Measurements from ENCODE around the gene ZC3H7A.

The ZC3H7A gene

DNA sequence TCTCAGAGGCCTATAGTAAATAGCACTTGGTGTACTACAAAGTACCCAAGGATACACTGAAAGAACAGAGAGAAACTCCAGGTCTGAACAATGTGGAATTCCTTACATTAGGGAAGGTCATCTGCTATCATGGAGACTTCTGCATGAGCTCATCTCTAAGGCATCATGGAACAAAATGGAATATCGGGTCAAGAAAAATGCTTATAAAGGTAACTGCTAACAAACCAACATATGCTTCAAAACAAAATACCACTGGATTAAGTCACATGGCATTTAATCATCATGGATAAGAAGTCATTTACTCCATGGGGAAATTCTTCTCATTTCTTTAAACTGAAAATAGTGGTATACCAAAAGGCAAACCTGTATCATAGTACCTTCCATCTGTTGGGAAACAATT lies 88.6 kb downstream of the ZC3H7A start:
- DNase-seq (ENCODE audit: low read depth), result peak; percentile 42
- TF ChIP-seq, protein P1, sequence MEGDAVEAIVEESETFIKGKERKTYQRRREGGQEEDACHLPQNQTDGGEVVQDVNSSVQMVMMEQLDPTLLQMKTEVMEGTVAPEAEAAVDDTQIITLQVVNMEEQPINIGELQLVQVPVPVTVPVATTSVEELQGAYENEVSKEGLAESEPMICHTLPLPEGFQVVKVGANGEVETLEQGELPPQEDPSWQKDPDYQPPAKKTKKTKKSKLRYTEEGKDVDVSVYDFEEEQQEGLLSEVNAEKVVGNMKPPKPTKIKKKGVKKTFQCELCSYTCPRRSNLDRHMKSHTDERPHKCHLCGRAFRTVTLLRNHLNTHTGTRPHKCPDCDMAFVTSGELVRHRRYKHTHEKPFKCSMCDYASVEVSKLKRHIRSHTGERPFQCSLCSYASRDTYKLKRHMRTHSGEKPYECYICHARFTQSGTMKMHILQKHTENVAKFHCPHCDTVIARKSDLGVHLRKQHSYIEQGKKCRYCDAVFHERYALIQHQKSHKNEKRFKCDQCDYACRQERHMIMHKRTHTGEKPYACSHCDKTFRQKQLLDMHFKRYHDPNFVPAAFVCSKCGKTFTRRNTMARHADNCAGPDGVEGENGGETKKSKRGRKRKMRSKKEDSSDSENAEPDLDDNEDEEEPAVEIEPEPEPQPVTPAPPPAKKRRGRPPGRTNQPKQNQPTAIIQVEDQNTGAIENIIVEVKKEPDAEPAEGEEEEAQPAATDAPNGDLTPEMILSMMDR (conservative IDR thresholded peaks at IDR 0.05; ENCODE audit: control insufficient read depth, insufficient read depth, low read depth, low read length), result no peak
- no peak overlapping the region for H3K4me3 ChIP-seq (ENCODE audit: control insufficient read depth, low read depth, low read length)

DNA sequence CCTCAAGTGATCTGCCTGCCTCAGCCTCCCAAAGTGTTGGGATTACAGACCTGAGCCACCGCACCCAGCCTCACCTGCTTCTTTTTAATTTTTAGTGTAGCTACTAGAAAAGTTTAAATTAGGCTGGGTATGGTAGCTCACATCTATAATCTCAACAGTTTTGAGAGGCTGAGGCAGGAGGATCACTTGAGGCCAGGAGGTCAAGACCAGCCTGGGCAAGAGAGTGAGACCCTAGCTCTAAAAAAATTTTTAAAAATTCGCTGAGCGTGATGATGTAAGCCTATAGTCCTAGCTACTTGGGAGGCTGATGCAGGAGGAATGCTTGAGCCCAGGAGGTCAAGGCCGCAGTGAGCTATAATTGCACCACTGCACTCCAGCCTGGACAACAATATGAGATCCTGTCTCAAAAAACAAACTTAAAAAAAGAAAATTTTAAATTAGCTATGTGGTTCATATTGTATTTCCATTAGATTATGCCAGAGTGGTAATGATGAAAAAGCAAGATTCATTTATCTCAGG lies 89.3 kb downstream of the ZC3H7A start:
- TF ChIP-seq, protein P1 (conservative IDR thresholded peaks at IDR 0.05; ENCODE audit: control insufficient read depth, insufficient read depth, low read depth, low read length), result no peak
- no peak overlapping the region for H3K4me3 ChIP-seq (ENCODE audit: control insufficient read depth, low read depth, low read length)
- DNase-seq (ENCODE audit: low read depth), result no peak

DNA sequence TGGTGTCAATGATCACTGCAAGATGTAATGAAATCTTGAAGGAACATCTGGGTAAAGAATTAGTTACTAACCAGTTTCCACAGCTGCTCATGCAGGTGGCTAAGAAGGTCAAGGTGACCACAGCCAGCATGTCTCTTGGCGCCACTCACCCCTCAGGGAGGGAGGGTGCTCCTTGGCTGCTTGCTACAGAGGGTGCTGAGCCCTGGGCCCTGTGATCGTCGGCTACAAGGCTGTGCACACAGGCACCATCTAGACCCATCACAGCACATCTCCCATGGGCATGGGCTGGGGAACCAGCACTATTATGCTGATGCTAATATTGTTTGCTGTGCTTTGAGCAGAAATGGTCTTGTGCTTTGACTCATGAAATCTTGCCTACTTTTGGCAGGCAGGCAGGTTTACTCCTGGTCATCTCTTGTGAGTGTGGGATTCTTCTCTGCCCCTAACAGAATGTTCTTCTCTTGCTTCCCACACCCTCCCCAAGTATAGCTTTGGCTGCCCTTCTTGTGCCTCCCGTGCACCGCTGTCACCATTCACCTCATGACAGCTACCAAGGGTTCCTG lies 90.8 kb downstream of the ZC3H7A start:
- peak; percentile 56 for DNase-seq (ENCODE audit: low read depth)
- TF ChIP-seq, protein P1 (conservative IDR thresholded peaks at IDR 0.05; ENCODE audit: control insufficient read depth, insufficient read depth, low read depth, low read length), result no peak

DNA sequence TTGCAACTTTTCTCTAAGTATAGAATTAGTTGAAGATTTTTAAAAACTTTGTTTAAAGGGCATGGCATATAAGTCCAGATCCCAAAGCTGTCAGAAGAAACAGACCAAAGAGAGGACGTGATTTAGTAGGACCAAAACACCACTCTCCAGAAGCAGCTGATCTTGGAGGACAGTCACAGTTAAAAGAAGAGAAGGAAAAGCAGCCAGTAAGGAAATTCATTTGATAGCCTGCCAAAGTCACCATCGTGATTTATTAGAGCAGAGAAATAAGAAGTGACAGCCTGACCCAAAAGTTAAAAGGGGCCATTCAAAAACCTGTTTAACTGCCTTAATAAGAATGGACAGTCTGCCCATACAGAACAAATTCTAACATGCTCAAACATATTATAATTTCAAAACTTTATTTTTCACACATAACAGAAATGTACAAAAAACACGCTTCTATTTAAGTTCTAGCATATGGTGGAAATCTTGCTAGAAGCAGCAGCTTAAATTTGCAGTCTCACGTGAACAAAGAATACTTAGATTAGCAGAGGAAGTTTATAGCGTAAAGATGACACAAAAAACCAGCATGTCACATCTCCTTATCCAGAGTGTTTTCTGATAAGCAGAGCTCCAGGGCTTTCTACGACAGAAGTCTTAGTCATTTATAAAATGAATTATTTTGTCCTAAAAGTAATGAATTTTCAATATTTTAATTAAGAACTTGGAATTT lies 91.6 kb downstream of the ZC3H7A start:
- TF ChIP-seq, protein P1 (conservative IDR thresholded peaks at IDR 0.05; ENCODE audit: control insufficient read depth, insufficient read depth, low read depth, low read length), result no peak
- DNase-seq (ENCODE audit: low read depth), result no peak
- no peak overlapping the region for H3K4me3 ChIP-seq (ENCODE audit: control insufficient read depth, low read depth, low read length)

More for the DNA sequence above, 90.8 kb downstream of the ZC3H7A start:
- no peak overlapping the region for H3K4me3 ChIP-seq (ENCODE audit: control insufficient read depth, low read depth, low read length)

All from fibroblast of mammary gland (primary cell).